HL-60/S4 treated with phorbol 12-myristate 13-acetate at 8.2 ng/mL for 4 days and 3 days (cell line): Measurements from ENCODE around the gene DYNLT4.
"Not testable (repeated sequence)": the region's sequence is repeated elsewhere in the genome, so short reads cannot be mapped to it uniquely, and the experiment has no call there.

Experiments used
- in situ Hi-C: fragments of 300-500 bp; cut with MboI; formaldehyde crosslinking; loops from 2 replicates; pipeline ENCODE4 v1.15.0; 2022; ENCODE audit warnings: low sequenced_read_pairs

Gene DYNLT4

DNA sequence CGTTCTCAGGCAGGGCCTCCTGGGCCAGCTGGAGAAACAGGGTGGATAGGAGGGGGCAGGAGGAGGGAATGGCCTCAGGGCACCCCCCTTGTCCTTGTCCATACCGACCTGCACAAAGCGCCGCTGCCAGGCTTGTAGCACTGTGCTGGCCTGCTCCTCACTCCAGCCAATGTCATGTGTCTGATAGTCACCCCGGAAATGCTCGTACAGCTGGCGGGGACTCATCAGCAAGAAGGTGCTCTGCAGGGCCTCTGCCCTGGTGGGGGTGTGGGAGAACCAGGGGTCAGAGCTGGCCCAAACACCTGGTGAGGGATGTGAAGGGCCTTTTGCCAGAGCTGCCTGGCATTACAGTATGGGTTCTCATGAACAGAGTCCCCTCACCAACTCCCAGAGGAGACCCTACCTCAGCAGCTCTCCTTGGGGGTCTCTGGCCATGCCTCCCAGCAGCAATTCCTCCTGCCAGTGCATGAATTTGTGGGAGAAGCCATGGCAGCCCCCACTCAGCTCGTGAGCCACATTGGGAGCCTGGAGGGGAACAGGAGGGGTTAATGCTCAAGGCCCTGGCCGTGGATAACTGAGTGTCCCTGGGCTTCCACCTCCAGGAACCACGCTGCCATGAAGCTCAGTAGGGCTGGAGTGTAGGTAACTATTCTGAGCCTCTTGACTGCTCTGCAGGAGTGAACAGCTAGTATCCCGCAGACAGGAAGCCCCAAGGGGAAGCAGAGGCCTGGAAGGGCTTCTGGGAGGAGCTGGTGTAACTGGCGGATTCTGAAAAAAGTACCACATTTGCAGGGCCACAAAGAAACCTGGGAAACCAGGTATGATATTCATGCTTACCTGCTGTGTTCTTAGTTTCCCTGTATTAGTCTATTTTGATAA lies 22.6 kb upstream of the DYNLT4 start:
- in situ Hi-C loops = no loop called here

DNA sequence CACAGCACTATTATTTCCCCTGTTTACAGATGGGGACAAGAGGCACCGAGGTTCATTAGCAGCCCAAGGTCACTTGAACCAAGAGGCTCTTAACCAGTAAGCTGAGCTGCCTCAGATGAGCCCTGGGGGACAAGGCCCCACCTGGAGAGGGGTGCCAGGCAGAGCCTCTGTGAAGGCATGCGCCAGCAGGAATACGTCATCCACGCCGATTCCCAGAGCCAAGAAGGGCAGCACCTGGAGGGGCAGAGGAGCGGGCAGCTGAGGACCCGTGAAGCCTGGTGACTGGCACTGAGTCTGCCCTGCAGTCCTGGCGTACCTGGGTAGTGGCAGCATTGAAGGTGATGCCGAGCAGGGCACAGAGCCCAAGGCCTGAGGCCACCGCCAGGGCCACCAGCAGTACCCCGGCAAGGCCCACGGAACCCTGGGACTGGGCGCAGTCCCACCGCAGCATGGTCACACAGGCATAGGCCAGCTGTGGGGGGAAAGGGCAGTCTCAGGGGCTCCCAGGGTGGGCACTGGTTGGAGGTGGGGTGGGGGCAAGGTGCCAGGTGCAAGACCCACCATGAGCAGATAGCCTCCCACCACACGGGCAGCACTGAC lies 21.8 kb upstream of the DYNLT4 start:
- in situ Hi-C loops = no loop called here

DNA sequence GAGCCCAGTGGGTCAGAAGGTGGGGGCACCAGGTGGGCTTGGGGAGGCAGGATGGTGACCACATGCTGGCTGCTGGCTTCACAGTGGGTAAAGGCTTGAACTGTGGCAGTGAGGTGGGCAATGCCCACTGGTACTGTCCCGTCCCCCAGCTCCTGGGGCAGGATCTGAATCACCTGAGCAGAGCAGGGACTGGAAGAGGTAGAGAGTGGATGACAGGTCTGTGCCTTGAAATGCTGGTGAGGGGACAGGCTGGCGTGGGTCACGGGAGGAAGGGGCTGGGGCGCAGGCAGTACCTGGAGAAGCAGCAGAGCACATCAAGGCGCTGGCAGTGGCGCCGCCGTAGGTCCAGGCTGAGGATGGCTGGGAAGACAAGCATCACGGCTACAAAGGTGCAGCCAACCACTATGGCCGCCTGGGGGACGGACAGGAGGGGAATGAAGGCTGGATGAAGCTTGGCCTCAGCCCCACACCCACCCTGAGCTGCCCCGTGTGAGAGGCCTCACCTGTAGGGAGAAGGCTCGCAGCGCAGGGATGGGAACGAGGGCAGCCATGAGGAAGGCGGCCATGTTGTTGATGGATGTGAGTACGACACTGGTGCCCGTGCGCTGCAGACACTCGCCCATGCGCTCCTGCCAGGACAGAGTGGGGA lies 21.0 kb upstream of the DYNLT4 start:
- in situ Hi-C loops = no loop called here

DNA sequence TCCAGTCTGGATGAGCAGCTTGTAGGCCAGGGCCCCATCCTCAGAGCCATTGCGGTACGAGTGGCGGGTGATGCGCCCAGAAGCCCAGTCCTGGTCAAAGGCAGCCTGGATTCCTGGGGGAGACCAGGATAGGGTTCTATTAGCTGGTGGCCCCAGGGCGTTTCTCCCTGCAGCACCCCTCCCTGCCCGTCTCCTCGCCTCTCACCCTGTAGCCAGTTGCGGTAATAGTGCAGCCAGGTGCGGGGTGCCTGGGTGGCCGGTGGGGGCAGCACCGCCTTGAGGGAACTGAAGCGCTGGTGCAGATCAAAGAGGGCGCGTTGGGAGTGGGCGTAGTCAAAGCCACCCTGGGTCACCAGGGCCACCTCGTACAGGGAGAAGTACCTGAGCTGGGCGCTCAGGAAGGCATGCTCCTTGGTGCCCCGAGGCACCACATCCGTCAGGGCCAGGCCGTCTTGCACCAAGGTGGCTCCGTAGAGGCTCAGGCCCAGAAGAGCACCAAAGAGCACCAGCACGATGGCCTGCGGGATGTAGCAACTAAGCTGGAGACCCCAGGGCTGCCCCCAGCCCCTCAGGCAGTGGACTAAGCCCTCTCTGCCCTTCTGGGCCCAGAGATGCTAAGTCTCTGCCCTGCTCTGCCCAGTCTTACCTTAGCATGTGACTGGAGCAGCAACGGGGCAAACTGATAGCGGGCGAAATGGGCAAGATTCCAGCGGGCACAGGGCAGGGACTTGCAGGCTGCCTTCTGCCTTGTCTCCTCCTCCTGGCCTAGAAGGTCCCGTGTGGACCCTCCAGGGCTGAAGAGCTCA lies 20.2 kb upstream of the DYNLT4 start:
- in situ Hi-C loops = no loop called here

DNA sequence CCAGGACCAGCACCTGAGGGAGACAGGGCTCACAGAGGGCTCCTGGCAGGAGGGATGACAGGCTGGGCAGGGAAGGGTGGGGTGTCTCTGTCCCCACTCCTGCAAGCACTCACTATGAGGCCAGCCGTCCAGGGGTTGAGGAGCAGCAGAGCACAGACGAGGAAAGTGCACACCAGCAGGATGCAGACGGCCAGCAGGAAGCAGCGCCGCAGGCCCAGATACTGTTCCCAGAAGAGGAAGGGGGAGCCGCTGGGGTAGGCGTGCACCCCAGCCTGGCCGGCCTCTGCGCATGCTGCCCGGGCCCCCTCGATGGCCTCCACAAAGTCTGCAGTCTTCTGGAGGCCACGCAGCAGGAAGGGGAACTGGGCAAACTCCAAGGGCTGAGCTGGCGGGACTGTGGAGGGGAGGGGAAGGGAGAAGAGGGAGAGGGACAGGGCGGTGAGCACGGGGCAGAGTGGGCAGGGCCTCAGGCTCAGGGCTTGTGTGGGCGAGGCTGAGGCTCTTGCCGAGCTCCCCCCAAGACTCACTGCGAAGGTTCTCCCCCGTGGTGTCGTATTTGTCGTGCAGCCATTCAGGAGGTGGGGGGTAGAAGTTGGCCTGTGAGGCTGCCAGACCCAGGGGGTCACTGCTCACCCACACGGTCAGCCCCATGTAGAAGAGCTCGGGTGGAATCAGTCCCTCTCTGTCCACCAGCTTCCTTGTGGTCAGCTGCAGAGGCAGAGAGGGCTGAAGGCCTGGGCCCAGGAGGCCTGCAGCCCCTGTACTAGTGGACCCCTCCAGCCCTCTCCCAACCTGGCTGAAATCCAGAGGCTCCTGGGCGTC lies 19.4 kb upstream of the DYNLT4 start:
- in situ Hi-C loops = no loop called here

DNA sequence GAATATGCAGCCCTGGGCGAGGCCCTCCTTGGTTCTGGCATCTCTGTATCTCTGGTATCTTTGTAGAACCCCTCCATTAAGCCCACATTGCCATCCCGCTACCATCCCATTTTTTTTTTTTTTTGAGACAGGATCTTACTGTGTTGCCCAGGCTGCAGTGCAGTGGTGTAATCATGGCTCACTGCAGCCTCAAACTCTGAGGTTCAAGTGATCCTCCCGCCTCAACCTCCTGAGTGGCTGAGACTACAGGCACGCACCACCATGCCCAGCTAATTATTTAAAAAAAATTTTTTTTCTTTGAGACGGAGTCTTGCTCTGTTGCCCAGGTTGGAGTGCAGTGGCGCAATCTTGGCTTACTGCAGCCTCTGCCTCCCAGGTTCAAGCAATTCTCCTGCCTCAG lies 17.2 kb upstream of the DYNLT4 start:
- in situ Hi-C loops = not testable (repeated sequence)

DNA sequence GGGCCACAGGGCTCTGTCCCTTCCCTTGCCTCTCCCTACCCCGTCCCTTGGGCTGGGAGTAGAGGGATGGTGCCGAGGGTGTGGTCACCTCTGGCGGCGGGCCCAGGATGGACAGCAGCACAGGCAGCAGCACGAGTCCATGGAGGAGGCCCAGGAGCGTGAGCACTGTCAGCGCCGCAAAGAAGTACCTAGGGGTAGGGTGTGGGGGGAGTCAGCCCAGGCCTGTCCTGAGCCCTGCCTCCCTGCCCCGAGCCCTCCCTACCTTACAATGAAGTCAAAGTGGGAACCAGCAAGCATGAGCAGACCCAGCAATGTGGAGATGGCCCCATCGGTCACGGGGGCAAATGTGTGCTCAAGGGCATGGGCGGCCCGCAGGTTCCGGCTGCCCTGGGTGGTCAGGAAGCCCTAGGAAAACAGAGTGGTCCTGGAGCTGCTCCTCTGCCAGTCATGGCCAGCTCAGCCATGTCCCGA lies 15.9 kb upstream of the DYNLT4 start:
- in situ Hi-C loops = no loop called here

DNA sequence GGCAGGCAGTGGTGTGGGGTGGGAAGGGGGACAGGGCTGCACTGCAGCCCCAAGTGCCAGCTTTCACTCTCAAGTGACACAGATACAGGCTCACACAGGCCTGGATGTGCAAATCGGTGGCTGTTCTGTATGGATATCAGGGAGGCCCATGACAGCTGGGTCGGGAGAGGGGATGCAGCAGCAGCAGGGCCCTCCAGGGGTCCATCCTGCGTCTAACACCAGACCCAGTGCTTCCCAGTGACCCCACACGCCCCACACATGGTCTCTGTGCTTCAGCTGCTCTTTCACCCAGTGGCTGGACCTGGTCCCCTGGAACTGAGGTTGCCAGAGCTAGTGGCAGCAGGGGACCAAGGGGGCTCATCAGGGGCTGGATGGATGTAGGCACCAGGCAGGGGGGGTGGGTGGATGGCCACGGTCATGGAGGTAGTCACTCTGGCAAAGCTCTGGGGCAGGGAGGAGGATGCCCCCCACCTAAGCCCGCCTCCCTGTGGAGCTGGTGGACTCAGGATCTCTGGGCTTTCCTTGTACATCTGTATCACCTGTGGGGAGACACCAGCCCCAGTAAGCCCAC lies 15.1 kb upstream of the DYNLT4 start:
- in situ Hi-C loops = no loop called here

DNA sequence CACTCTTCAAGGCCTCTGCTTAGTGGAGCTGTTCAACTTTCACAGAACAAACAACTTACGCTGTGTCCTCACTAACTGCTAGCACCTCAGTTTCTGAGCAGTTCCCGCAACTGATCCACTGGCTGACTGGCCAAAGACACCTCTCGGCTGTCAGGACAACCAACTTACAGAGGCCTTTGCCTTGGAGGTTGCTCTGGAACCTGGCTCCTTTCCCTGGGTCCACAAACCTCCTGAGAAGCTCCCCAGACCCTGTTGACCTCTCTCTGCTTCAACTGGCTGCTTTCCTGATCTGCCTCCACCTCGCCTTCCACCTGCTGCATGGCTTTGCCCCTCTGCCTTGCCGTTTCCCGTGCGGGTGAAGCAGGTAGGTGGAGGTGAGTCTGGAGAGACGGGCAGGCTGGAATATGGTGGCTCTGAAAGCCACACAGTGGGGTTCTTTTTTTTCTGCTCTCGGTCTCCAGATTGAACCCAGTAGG lies 14.1 kb upstream of the DYNLT4 start:
- in situ Hi-C loops = no loop called here

DNA sequence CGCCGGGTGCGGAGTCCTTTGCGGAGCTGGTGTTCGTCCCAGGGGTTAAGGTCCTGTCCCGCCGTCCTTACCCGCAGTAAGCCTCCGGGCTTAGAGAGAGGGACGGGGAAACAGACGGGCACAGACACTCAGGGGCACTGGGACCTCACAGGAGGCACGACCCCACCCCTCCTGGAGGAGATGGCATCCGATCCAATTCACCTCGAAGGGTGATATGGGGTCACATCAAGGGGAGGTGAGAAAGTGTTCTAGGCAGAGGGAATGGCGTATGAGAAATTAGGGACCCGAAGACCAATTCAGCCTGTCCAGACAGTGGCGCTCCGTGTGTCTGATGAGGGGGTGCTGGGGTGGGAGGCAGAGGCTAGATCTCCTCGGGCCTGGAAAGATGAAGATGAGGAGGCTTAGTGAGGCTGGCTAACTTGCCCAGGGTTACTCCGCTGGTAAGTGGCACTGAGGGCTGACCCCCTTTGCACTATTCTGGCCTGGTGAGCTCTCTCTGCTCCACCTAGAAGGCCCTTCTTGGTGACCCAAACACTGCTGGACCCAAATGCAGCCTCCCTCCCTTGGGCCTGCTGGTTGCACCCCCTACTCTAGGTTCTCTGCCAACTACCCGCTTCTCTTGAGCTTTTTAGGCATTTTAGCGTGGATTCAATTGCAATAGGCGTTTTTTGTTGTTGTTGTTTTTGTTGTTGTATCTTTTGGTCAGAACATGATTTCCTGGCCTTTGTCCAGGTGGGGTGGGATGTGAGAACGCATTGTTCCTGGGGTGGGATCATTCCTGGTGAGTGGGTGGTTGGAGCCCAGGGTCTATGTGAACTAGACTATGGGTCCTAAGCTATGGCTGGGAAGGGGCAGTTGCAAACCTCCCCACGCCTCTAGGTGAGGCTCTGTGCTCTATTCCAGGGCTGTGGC lies 13.4 kb upstream of the DYNLT4 start:
- in situ Hi-C loops = no loop called here

DNA sequence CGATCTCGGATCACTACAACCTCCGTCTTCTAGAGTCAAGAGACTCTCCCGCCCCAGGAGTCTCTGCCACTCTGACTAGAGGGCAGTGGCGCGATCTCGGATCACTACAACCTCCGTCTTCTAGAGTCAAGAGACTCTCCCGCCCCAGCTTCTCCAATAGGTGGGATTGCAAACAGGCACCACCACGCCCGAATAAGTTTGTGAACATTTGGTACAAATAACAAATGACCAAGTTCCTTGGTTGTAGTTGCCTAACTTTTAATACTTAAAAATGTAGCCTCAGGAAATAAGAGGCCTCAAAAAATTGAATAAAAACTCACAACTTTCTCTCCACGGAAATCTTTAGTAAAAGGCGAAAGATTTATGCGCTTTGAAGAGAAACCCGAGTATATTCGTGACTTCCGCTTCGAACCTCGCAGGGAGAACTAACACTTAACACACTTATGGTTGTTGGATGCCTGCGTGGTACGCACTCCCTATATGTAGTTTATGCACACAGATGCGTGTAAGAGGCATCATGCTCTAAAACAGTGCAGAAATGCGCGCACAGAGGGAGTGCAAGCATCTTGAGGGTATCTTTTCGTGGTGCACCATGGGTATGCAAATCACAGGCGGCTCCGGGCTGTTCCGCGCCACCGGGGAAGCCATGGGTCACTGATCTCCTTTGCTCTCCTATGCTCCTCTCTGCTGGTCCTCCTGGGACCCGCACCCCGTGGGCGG lies 12.6 kb upstream of the DYNLT4 start:
- in situ Hi-C loops = no loop called here

DNA sequence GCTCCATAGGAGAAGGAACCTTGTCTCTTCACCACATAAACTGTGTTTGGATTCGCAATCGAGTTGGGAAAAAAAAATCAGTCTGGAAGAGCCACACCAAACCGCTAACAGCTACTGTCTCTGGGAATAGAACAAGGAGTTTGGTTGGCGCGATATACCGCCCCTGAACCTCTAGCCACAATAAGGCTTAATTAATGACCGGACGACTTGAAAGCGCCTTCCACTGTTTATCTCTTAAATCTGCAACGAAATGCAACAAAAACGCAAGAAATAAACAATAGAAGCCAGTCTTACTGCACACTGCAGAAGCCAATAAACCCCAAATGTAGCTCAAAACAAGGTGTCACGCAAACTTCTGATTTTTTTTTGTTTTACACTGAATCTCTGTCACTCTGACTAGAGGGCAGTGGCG lies 12.1 kb upstream of the DYNLT4 start:
- in situ Hi-C loops = no loop called here

DNA sequence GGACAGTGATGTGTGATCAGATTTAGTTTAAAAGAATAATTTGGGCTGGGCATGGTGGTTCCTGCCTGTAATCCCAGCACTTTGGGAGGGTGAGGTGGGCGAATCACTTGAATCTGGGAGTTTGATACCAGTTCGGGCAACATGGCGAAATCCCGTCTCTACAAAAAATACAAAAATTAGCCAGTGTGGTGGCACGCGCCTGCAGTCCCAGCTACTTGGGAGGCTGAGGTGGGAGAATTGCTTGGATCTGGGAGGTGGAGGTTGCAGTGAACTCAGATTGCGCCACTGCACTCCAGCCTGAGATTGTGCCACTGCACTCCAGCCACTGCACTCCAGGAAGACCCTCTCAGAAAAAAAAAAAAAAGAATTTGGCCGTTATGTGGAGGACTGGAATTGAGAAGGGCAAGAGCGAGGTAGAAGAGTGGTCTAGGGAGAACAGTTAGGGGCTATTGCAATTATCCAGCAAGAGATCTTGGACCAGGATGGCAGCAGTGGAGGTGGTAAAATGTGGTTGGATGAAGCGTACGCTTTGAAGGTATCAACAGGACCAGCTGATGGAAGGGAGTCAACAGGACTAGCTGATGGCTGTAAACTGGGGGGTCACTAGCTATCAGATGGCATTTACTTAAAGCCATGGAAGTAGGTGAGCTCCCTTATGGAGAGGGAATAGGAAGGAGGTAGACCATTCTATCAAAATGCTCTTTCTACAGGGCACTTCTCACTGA lies 10.8 kb upstream of the DYNLT4 start:
- in situ Hi-C loops = no loop called here

DNA sequence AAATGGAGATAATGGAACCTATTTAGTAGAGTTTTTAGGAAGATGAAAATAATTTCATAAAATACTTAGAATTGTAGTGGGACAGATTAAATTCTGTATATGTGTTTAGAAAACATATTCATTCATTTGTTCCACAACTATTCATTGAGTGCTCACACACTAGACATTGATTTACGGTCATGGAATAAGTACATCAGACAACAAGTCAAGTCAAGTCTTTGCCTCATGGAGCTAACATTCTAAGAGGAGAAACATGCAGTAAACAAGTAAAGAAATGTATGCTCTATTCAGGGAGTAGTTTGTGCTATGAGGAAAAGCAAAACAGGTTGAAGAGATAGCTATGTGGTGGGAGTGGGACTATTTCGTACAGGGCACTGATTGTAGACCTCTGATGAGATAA lies 10.2 kb upstream of the DYNLT4 start:
- in situ Hi-C loops = no loop called here

DNA sequence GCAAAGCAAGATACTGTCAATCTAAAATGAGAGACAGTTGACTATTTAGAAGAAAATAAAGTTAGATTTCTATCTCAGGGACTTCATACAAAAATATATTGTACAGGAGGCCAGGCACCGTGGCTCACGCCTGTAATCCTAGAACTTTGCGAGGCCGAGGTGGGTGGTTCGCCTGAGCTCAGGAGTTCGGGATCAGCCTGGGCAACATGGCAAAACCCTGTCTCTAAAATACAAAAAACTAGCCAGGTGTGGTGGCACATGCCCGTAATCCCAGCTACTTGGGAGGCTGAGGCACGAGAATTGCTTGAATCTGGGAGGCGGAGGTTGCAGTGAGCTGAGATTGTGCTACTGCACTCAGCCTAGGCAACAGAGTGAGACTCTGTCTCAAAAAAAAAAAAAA lies 8.8 kb upstream of the DYNLT4 start:
- in situ Hi-C loops = not testable (repeated sequence)

DNA sequence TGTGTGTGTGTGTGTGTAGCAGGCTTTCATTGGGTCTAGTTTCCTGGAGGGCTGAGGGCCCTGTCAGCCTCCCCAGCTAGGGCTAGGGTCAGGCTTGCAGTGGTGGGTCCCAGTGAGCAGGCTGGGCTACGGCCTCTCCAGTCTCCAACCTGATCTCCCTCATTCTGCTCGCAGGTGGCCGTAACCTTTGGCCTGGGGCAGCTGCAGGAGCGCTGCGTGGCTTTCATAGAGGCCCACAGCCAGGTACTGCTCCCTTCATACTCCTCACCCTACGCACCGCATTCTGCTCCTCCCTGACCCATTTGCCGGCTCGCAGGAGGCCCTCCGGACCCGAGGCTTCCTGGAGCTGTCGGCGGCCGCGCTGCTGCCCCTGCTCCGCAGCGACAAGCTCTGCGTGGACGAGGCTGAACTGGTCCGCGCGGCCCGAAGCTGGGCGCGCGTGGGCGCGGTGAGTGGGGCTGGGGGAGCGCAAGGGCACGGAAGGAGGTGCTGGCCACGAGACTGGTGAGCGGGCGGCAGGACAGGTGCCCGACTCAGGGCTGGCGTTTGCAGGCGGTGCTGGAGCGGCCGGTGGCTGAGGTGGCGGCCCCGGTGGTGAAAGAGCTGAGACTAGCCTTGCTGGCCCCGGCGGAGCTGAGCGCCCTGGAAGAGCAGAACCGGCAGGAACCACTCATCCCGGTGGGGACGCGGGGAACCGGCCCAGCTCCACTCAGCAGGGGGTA lies 5.8 kb upstream of the DYNLT4 start:
- in situ Hi-C loops = no loop called here

DNA sequence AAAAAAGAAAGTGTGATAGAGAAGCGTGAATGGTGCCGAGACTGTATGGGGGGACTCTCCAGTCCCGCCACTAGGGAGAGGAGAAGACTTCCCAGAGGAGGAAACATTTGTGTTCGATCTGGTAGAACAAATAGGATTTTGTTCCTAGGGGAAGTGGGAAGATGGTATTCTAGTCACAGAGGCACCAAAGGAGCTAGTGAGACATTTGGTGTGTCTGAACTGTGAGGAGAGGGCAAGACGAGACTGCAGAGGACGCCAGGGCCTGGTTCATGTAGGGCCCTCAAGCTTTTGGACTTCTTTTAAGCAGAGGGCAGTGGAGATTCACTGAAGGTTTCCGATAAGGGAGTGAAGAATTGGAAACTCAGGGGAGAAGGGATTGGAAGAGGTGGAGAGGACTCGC lies 4.1 kb upstream of the DYNLT4 start:
- in situ Hi-C loops = no loop called here
